Measurements from ENCODE around the gene TIPRL.
"Not testable (repeated sequence)": the region's sequence is repeated elsewhere in the genome, so short reads cannot be mapped to it uniquely, and the experiment has no call there.

Gene TIPRL

DNA sequence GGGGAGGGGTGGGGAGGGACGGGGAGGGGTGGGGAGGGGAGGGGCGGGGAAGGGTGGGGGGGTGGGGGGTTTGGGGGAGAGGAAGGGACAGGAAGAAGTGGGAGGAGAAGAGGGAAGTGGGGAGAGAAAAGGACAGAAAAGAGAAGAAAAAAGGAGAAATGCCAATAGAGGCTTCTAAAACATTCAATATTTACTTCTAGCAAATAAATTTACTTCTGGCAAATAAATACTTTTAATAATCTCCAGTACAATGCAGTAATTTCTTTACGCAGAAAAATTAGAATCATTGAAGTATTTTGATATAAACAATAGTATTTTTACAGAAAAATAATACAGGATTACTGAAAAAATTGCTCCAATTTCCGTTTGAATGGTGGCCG, 32.6 kb upstream of the TIPRL start:
- DNase-seq (ENCODE audit: low spot score), result no peak
- in situ Hi-C loops (cut with MboI; ENCODE audit: low sequenced_read_pairs, unreplicated experiment), result no loop called here
- TF ChIP-seq CTCF (IDR thresholded peaks at IDR 0.05; ENCODE audit: borderline replicate concordance, control extremely low read depth, extremely low read depth, insufficient read depth, missing control alignments), result no peak

GRCh38 chr1:168146626-168147025, 32.1 kb upstream of the TIPRL start:
- no peak for TF ChIP-seq CTCF (IDR thresholded peaks at IDR 0.05; ENCODE audit: borderline replicate concordance, control extremely low read depth, extremely low read depth, insufficient read depth, missing control alignments)
- no peak for DNase-seq (ENCODE audit: low spot score)
- in situ Hi-C loops (cut with MboI; ENCODE audit: low sequenced_read_pairs, unreplicated experiment), result no loop called here

DNA sequence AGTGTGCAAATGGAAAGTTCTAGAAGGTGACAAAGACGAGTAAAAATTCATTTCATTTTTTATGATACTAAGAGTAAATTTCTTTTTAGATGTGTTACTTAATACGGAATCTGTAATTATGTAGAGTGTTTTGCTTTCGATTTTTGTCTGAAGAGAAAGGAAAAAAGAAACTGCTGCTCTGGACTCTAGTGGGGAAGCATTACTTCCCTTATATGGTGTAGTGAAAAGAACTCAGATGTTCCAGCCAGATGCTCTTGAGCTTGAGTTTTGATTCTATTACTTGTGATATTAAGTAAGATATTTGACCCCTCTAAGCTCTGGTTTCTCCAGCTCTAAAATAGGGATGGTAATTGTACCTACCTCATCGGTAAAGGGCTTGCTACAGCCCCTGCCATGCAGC, 29.8 kb upstream of the TIPRL start:
- in situ Hi-C loops (cut with MboI; ENCODE audit: low sequenced_read_pairs, unreplicated experiment), result no loop called here
- peak; percentile 68 for DNase-seq (ENCODE audit: low spot score)
- TF ChIP-seq CTCF (IDR thresholded peaks at IDR 0.05; ENCODE audit: borderline replicate concordance, control extremely low read depth, extremely low read depth, insufficient read depth, missing control alignments), result no peak

DNA sequence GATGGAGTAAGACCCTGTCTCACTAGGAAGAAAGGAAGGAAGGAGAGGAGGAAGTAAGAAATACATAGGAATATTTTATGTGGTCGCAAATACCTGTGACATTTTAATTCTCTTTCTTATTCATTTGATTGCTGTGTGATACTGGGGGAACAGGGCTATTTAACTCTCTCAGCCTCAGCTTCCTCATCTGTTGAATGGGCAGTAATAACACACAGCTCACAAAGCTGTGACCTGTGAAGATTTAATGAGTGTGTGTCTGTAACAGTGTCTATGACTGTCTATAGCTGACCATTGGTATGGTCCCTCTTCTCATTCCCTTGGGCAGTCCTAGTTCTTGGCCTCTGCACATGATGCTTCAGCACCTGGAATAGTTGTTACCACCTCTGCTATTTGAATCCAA, 28.5 kb upstream of the TIPRL start:
- in situ Hi-C loops (cut with MboI; ENCODE audit: low sequenced_read_pairs, unreplicated experiment), result no loop called here
- no peak for TF ChIP-seq CTCF (IDR thresholded peaks at IDR 0.05; ENCODE audit: borderline replicate concordance, control extremely low read depth, extremely low read depth, insufficient read depth, missing control alignments)
- DNase-seq (ENCODE audit: low spot score), result no peak

- DNase-seq (ENCODE audit: low spot score), result no peak
- in situ Hi-C loops (cut with MboI; ENCODE audit: low sequenced_read_pairs, unreplicated experiment), result no loop called here
- TF ChIP-seq CTCF (IDR thresholded peaks at IDR 0.05; ENCODE audit: borderline replicate concordance, control extremely low read depth, extremely low read depth, insufficient read depth, missing control alignments), result no peak
Measured at GRCh38 chr1:168151935-168152334, 26.8 kb upstream of the TIPRL start.

DNA sequence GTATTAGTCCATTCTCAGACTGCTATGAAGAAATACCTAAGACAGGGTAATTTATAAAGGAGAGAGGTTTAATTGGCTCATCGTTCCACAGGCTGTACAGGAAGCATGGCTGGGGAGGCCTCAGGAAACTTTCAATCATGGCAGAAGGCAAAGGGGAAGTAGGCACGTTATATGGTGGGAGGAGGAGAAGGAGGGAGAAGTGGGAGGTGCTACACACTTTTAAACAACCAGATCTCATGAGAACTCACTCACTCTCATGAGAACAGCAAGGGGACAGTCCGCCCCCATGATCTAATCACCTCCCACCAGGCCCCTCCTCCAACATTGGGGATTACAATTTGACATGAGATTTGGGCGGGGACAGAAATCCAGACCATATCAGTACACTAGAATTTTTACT, 24.1 kb upstream of the TIPRL start:
- DNase-seq (ENCODE audit: low spot score); in situ Hi-C loops (cut with MboI; ENCODE audit: low sequenced_read_pairs, unreplicated experiment): not testable (repeated sequence)

DNA sequence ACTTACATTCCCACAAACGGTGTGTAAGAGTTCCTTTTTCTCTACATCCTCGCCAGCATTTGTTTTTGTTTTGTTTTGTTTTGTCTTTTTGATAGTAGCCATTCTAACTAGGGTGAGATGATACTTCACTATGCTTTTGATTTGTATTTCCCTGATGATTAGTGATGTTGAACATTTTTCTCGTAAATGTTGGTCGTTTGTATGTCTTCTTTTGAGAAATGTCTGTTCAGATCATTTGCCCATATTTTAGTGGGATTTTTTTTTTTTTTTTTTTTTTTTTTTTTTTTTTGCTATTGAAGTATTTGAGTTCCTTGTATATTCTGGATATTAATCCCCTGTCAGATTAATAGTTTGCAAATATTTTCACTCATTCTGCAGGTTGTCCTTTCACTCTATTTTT, 22.9 kb upstream of the TIPRL start:
- DNase-seq (ENCODE audit: low spot score), result no peak
- TF ChIP-seq CTCF (IDR thresholded peaks at IDR 0.05; ENCODE audit: borderline replicate concordance, control extremely low read depth, extremely low read depth, insufficient read depth, missing control alignments), result no peak
- in situ Hi-C loops (cut with MboI; ENCODE audit: low sequenced_read_pairs, unreplicated experiment), result no loop called here
